Activated naive CD8-positive, alpha-beta T cell treated with anti-CD3 and anti-CD28 coated beads, Interleukin-2, amount 10 ng/mL, durations not matched to agents 7 days and 5 days (primary cell): Measurements from ENCODE around the gene FAM111B. TPM values are rescaled to one million over a fixed set of nuclear protein-coding genes. Genes with fewer than 3 reads are reported as not detected.

Source experiments
- ATAC-seq: fragments of 150-1000 bp; cut with Tn5 transposase; one replicate; pipeline ENCODE4 v1.10.0; 2021; ENCODE audit warnings: low read depth, moderate library complexity
- POLR2A ChIA-PET: fragments of 350-600 bp; sonication (Branson Sonifier 250); formaldehyde crosslinking; loops from one replicate; lab custom pipeline; 2021; ENCODE audit warnings: antibody characterized with exemption; lab: Charles Lee
- DNase-seq: peaks from one replicate; pipeline ENCODE4 v3.0.0; 2021
- H3K27ac Mint-ChIP-seq: one replicate; pipeline ENCODE4 v1.8.0; 2022; ENCODE audit warnings: mild to moderate bottlenecking, mixed read lengths
- H3K27me3 Mint-ChIP-seq: one replicate; pipeline ENCODE4 v1.8.0; 2022; ENCODE audit warnings: mild to moderate bottlenecking, moderate library complexity, mixed read lengths
- H3K36me3 Mint-ChIP-seq: one replicate; pipeline ENCODE4 v1.8.0; 2021; ENCODE audit warnings: mild to moderate bottlenecking, mixed read lengths
- H3K4me1 Mint-ChIP-seq: one replicate; pipeline ENCODE4 v1.8.0; 2021; ENCODE audit warnings: mixed read lengths
- H3K4me3 Mint-ChIP-seq: one replicate; pipeline ENCODE4 v1.8.0; 2022; ENCODE audit warnings: mild to moderate bottlenecking, moderate library complexity, mixed read lengths
- H3K9me3 Mint-ChIP-seq: one replicate; pipeline ENCODE4 v1.8.0; 2021; ENCODE audit warnings: mixed read lengths
- total RNA-seq, 2 experiments: library from RNA; stranded (reverse); gene quantifications; one replicate each; pipeline ENCODE4 v1.2.3, GENCODE V29; 2021

FAM111B gene
- total RNA-seq, 2 experiments from 2014 or later = 43.8 to 45.1 TPM

DNA sequence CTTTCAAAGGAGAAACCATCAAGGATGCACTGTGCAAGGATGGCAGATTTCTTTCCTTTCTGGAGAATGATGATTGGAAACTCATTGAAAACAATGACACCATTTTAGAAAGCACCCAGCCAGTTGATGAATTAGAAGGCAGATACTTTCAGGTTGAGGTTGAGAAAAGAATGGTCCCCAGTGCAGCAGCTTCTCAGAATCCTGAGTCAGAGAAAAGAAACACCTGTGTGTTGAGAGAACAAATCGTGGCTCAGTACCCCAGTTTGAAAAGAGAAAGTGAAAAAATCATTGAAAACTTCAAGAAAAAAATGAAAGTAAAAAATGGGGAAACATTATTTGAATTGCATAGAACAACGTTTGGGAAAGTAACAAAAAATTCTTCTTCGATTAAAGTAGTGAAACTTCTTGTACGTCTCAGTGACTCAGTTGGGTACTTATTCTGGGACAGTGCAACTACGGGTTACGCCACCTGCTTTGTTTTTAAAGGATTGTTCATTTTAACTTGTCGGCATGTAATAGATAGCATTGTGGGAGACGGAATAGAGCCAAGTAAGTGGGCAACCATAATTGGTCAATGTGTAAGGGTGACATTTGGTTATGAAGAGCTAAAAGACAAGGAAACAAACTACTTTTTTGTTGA, 45.4 kb downstream of the FAM111B start:
- H3K36me3 Mint-ChIP-seq = peaks cover 46% of the 10 kb centered on the region
- POLR2A ChIA-PET = no interaction called here
- no peaks in the 10 kb centered on the region for H3K9me3 Mint-ChIP-seq
- H3K27ac Mint-ChIP-seq = peak overlapping the region; percentile 32
- no peaks in the 10 kb centered on the region for H3K27me3 Mint-ChIP-seq
- H3K4me3 Mint-ChIP-seq = peak overlapping the region; percentile 30
- ATAC-seq (peak; percentile 65), DNase-seq (no peak)
- peaks cover 45% of the 10 kb centered on the region for H3K4me1 Mint-ChIP-seq

DNA sequence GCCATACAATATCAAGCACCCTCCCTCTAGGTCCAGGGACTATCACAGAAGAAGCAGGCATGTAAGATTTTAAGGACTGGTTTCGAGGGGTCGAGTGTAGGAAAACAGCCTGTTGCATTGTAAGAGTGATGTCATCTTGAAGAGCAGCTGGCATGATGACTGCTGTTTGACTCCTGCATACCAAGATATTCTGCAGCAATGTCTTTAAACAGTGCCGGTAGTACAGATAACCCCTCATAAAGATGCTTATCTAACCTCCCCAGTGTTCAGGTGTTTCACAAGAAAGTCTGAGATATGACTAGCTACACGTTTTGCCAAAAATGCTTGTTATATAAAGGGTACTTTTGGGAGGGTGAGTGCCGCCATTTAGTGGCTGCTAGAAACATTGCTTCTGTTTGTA, 47.6 kb downstream of the FAM111B start:
- Mint-ChIP-seq H3K4me1 (peaks cover 30% of the 10 kb centered on the region), H3K27me3 (no peaks in the 10 kb centered on the region), H3K36me3 (peaks cover 29% of the 10 kb centered on the region), H3K4me3 (no peak overlapping the region), H3K27ac (no peak overlapping the region), H3K9me3 (no peaks in the 10 kb centered on the region)
- no peak for ATAC-seq
- no peak for DNase-seq
- POLR2A ChIA-PET = interaction anchor here (1.0 kb wide), 2 partner anchors 10 to 48 kb away, joined by 3 to 5 read pairs; partner anchors contain the start of gene FAM111B

DNA sequence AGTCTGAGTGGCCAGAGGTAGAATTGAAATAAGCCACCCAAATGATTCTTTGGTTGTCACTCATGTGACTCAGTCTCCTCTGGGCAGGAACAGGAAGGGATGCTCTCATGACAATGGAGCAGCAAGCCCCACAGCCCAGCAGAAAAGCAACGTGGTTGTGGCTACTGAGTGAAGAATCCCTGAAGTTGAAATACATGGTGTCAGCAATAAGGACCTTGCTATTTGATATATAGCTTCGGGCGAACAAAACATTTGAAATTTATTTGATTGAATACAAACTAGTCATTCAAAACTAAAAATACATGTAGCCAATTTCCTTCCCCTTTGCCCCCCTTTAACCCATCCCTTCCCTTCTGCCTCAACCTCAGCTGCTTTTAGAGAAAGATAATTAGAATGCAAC, 50.4 kb downstream of the FAM111B start:
- no peak for ATAC-seq
- no peak for DNase-seq
- peaks cover 12% of the 10 kb centered on the region for H3K36me3 Mint-ChIP-seq
- no peak overlapping the region for H3K27ac Mint-ChIP-seq
- peaks cover 5% of the 10 kb centered on the region for H3K27me3 Mint-ChIP-seq
- H3K4me3 Mint-ChIP-seq = no peak overlapping the region
- no peaks in the 10 kb centered on the region for H3K9me3 Mint-ChIP-seq
- H3K4me1 Mint-ChIP-seq = peaks cover 15% of the 10 kb centered on the region
- POLR2A ChIA-PET = interaction anchor here (1.4 to 3.6 kb wide), 2 partner anchors 14 to 50 kb away, joined by 4 to 28 read pairs; partner anchors contain the start of genes FAM111A and FAM111B

DNA sequence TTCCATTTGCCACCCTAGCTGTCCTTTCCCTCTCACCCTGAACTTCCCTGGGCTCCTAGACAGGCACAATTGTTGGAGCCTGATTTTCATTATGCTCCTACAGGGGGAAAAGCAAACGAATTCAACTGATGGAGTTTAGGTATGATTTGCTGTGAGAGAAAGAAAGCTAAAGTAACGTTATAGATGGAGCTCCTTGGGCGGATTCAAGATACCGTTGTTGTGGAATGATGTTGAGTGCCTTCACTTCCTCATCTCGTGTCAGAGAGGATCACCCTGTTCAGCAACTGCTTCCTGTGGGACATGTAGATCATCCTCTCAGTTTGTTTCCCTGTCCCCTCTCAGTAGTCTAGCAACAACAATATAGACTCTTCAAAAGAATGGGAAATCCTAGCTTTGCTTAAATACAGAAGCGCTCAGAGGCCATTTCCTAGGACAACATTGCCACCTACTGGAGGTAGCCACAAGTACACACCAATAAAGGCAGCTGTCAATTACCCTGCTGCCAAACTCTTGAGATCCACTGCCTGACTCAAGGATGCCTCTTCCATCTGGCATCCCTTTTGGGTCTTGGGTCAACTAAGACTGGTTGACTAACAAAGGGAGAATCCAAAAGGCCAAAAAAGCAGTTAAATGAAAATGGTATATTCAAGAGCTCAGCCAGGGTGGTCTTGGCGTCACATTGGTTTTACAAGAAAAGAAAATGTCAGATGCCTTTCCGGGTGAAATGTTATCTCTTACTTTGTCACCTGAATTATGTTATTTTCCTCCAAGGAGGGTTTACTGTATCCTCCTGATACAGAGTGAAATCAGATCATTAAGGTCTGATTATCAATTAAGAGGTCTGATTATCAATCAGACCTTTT, 51.4 kb downstream of the FAM111B start:
- DNase-seq = no peak
- Mint-ChIP-seq H3K27ac (no peak overlapping the region), H3K4me3 (peak overlapping the region; percentile 25), H3K9me3 (no peaks in the 10 kb centered on the region), H3K4me1 (peaks cover 9% of the 10 kb centered on the region), H3K27me3 (peaks cover 12% of the 10 kb centered on the region), H3K36me3 (peaks cover 4% of the 10 kb centered on the region)
- POLR2A ChIA-PET = interaction anchor here (0.5 to 3.6 kb wide), 5 partner anchors 10 to 631 kb away, joined by 3 to 28 read pairs (median 4); partner anchors contain the start of genes FAM111A and FAM111B
- peak; percentile 94 for ATAC-seq

DNA sequence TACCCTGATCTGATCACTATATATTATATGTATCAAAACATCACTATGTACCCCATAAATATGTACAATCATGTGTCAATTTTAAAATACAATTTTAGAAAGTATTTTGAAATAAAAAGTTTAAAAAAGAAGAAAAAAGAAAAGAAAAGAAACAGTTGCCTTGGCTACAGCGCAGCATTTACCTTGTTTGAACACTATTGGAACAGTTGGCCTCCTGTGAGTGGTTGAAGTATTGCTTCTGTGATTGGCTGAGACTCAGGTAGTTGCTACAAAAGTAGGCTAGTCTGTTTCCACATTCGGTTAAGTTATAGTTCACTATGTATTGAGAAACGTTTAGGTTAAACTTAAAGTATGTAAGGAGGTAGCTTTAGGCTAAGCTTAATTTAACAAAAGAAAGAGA, 57.0 kb downstream of the FAM111B start:
- POLR2A ChIA-PET = no interaction called here
- Mint-ChIP-seq H3K27me3 (peaks cover 27% of the 10 kb centered on the region), H3K36me3 (no peaks in the 10 kb centered on the region), H3K4me3 (no peak overlapping the region), H3K27ac (no peak overlapping the region), H3K4me1 (peaks cover 3% of the 10 kb centered on the region), H3K9me3 (no peaks in the 10 kb centered on the region)
- ATAC-seq = no peak
- no peak for DNase-seq

DNA sequence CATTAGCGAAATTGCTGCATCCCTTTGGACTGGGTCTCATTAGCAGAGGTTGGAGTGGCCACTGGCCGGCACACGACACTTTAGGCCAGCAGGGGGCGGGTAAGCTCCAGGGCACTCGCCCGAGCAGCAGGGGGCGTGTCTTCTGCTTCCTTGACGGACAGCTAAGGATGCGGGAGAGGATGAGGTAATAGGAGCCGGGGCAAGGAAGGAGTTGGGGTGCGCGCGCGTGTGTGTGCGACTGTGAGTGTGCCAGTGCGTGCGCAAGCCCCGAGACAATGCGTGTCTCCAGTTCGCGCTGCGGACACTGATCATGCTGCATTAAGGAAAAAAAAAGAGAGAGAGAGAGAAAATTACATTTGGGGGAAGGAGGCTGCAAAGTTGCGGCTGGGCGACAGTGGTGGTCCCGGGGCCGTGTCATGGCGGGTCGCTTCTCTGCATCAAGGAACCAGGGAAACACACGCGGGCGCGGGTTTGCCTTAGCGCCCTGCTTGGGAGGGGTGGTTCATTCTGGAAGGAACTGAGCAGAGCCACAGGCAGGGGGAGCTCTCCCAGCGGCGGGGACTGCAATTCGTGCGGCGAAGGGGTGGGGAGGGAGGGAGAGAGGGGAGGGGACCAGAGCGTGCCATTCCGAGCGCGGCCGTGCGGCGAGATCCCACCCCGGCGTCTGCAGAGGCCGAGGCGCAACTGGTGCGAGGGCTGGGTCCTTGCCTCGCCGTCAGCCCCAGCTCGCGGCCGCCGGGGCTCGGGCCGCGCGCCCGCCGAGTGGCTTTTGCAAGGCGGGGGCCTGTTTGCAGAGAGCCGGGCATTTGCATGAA, 64.7 kb downstream of the FAM111B start, which contains the start of gene DTX4:
Gene DTX4, plus strand, starts transcription at position 625 of the 815 bp plus-strand sequence. CDS start 464 bp downstream, outside the sequence.
- no peaks in the 10 kb centered on the region for H3K9me3 Mint-ChIP-seq
- H3K27me3 Mint-ChIP-seq = peaks cover 38% of the 10 kb centered on the region
- peaks cover 6% of the 10 kb centered on the region for H3K4me1 Mint-ChIP-seq
- H3K4me3 Mint-ChIP-seq = peak within 1 kb of the TSS; percentile 72
- DNase-seq (peak; percentile 87), ATAC-seq (peak; percentile 84)
- POLR2A ChIA-PET = interaction anchor here (0.9 to 1.5 kb wide), 3 partner anchors 27 to 65 kb away, joined by 4 to 5 read pairs (median 5); partner anchors contain the start of genes FAM111A and FAM111B
- no peak within 1 kb of the TSS for H3K27ac Mint-ChIP-seq
- H3K36me3 Mint-ChIP-seq = no peaks in the 10 kb centered on the region

DNA sequence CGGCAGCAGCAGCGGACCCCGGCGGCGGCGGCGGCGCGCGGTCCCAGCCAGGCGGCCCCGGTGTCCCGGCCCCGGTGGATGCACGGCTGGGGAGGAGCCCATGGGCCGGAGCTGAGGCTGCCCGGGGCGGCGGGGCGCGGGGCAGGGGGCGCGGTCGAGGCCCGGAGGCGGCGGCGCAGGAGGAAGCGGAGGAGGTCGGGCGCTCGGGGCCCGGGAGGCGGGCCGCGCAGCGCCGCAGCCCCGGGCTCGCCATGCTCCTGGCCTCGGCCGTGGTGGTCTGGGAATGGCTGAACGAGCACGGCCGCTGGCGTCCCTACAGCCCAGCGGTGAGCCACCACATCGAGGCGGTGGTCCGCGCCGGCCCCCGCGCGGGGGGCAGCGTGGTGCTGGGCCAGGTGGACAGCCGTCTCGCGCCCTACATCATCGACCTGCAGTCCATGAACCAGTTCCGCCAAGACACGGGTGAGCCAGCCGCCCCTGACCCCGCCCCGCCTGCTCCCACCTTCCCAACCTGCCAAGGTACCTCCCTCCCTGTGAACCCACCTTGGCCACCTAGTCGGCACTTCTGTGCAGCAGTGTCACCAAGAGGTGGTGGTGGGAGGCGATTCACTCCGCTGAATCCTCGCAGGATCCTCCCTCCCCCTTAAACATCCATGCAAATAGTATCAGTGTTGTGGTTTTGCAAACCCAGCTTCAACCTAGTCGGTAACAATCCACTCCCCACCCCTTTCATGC, 65.5 kb downstream of the FAM111B start:
- H3K9me3 Mint-ChIP-seq = no peaks in the 10 kb centered on the region
- peak overlapping the region; percentile 72 for H3K4me3 Mint-ChIP-seq
- H3K36me3 Mint-ChIP-seq = no peaks in the 10 kb centered on the region
- POLR2A ChIA-PET = interaction anchor here (1.0 to 1.5 kb wide), 2 partner anchors 28 to 30 kb away, joined by 4 to 5 read pairs; partner anchors contain the start of gene FAM111A
- ATAC-seq (peak; percentile 24), DNase-seq (no peak)
- peaks cover 6% of the 10 kb centered on the region for H3K4me1 Mint-ChIP-seq
- peaks cover 36% of the 10 kb centered on the region for H3K27me3 Mint-ChIP-seq
- no peak overlapping the region for H3K27ac Mint-ChIP-seq

DNA sequence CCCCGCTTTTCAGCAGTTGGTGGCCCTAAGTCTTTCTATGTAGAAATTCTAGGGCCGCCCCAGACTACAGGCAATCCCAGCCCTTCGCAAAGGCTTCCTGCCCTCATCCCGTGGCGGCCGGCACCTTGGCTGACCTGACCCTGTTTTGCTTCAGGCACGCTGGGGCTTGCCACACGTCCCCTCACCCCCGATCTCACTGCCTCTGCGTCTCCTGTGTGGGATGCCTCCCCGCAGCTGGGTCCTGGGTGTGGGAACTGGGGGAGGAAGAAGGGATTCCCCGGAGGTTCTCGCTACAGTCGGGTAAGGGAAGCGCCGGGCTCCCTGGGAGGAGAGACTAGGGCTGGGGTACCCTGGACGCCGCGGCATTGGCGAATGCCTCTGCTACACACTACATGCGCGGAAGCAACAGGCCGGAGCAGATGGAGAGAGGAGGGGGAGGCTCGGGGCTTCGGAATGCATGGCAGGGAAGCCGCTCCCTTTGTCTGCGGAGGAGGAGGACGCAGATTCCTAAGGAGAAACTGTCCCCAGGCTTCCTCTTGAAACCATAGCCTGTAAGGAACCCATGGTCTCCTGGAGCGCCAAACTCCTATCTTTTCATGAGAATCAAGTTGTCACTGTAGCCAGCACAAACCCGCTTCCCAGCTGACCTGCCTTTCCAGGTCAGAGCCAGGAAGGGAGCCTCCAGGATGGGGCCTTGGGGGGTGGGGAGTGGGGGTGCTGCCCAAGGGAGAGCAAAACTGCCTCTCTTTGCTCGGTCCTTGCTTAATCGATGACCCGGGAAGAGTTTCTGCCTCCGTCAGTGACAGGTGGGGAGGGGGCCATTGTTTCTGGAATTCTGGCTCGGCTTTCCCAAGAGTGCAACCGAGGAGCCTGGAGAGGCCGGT, 66.3 kb downstream of the FAM111B start:
- H3K27ac Mint-ChIP-seq = no peak overlapping the region
- no peaks in the 10 kb centered on the region for H3K9me3 Mint-ChIP-seq
- POLR2A ChIA-PET = no interaction called here
- DNase-seq (no peak), ATAC-seq (no peak)
- peaks cover 36% of the 10 kb centered on the region for H3K27me3 Mint-ChIP-seq
- peaks cover 6% of the 10 kb centered on the region for H3K4me1 Mint-ChIP-seq
- H3K4me3 Mint-ChIP-seq = peak overlapping the region; percentile 72
- no peaks in the 10 kb centered on the region for H3K36me3 Mint-ChIP-seq

DNA sequence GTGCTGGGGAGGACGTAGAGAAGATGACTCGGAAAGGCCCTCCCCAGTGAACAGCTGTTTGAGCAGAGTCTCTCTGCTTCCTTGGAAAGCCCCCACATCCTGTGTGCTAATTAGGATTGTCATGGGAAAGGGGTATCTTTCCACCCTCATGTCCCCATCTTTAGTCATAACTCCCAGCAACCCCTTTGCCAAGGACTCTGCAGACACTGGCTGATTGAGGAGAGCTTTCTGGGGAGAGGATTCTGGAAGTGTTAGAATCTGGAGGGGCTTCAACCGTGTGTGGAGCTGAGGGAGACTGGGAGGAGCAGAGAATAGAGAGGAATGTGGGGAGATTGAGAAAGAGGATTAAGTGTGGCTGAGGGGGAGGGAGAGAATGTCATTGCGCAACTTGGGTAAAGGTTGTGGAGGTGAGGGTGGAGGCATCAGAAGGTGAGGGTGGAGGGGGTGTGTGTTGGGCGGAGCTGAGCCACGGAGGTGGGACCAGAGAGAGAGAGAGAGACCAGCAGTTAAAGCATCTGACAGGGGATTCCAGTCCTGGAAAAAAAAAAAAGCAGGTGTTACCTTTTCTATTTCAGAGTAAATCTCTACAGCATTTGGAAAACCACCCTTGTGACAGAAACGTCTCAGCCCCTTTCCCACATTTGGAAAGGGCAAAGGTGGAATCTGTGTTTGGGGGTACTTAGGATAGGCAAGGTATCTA, 67.1 kb downstream of the FAM111B start:
- ATAC-seq = no peak
- peaks cover 6% of the 10 kb centered on the region for H3K4me1 Mint-ChIP-seq
- no peaks in the 10 kb centered on the region for H3K36me3 Mint-ChIP-seq
- H3K27ac Mint-ChIP-seq = no peak overlapping the region
- POLR2A ChIA-PET = no interaction called here
- H3K4me3 Mint-ChIP-seq = no peak overlapping the region
- no peaks in the 10 kb centered on the region for H3K9me3 Mint-ChIP-seq
- H3K27me3 Mint-ChIP-seq = peaks cover 36% of the 10 kb centered on the region
- no peak for DNase-seq

DNA sequence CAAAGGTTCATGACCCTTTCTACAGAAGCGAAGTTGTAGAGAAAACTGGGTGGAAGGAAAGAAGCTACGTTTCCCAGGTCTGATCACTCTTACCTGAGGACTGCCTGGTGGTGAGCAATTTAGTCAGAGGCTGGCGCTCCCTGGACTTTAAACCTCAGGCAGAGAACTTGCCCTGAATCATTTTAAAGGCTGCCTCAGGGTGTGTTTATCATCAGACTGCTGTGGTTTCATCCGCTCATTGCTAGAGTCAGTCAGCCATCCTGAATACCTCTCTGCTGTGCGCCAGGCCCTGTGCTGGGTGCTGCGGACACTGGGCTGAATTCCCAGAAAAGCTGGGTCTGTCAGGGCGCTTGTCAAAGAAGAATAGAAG, 67.6 kb downstream of the FAM111B start:
- no peaks in the 10 kb centered on the region for H3K36me3 Mint-ChIP-seq
- ATAC-seq = no peak
- POLR2A ChIA-PET = no interaction called here

DNA sequence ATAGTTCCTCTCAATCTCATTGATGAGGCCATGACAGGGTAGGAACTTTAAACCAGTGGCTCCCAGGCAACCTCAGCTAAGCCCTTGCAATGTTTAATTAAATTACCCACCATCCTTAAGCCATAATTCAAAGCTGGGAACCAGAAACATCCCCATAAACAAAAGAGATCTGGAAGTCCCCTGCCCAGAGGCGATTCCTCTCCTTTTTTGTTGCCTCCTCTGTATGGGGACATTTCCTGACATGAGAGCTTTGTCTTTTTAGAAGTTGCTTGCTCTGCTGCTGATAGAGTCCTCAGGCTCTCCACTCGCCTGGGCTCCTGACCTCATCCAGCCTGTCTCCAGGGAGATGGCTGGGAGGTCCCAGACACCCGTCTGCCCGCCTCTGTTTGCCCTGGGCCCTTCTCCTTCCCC, 68.1 kb downstream of the FAM111B start:
- Mint-ChIP-seq H3K4me1 (peaks cover 6% of the 10 kb centered on the region), H3K9me3 (peaks cover 3% of the 10 kb centered on the region), H3K36me3 (no peaks in the 10 kb centered on the region), H3K27me3 (peaks cover 36% of the 10 kb centered on the region), H3K4me3 (no peak overlapping the region), H3K27ac (peak overlapping the region; percentile 17)
- no peak for ATAC-seq
- no peak for DNase-seq
- POLR2A ChIA-PET = no interaction called here

More for the DNA sequence above, 67.6 kb downstream of the FAM111B start:
- H3K9me3 Mint-ChIP-seq = peaks cover 1% of the 10 kb centered on the region
- H3K4me1 Mint-ChIP-seq = peaks cover 6% of the 10 kb centered on the region
- no peak overlapping the region for H3K27ac Mint-ChIP-seq
- no peak overlapping the region for H3K4me3 Mint-ChIP-seq
- peaks cover 36% of the 10 kb centered on the region for H3K27me3 Mint-ChIP-seq
- no peak for DNase-seq
